ENCODE data around the gene TUBB6.

DNA sequence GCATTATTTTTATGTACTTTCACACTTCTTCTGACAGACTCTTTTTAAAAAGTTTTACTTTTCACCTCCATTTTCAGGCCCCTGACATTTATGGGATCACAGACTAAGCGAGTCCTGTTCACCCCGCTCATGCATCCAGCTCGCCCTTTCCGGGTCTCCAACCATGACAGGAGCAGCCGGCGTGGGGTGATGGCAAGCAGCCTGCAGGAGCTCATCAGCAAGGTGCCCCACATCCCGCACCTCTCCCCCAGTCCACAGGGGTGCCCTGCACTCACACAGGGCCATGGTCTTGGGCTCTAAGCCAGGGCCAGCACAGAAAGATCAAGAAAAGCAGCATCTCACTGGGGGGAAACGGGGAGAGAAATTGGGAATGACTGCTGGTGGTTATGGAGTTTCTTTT is 45.3 kb upstream of the TUBB6 start:
- no peak for TF ChIP-seq EZH2 (IDR thresholded peaks at IDR 0.05; ENCODE audit: low read length, missing control alignments)
- TF ChIP-seq, protein P1, sequence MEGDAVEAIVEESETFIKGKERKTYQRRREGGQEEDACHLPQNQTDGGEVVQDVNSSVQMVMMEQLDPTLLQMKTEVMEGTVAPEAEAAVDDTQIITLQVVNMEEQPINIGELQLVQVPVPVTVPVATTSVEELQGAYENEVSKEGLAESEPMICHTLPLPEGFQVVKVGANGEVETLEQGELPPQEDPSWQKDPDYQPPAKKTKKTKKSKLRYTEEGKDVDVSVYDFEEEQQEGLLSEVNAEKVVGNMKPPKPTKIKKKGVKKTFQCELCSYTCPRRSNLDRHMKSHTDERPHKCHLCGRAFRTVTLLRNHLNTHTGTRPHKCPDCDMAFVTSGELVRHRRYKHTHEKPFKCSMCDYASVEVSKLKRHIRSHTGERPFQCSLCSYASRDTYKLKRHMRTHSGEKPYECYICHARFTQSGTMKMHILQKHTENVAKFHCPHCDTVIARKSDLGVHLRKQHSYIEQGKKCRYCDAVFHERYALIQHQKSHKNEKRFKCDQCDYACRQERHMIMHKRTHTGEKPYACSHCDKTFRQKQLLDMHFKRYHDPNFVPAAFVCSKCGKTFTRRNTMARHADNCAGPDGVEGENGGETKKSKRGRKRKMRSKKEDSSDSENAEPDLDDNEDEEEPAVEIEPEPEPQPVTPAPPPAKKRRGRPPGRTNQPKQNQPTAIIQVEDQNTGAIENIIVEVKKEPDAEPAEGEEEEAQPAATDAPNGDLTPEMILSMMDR (conservative IDR thresholded peaks at IDR 0.05 in 1 of 2, IDR thresholded peaks at IDR 0.05 in 1 of 2; ENCODE audit: low read depth in 1 of 2, low read length in 2 of 2): no peak

Measured in fibroblast of lung (primary cell).